Parathyroid adenoma (tissue), 2 donors: ENCODE data around the gene IFT88.

ENCODE experiments used
- H2AFZ ChIP-seq: fragments of 300-600 bp; sonication (generic); one replicate; pipeline ENCODE4 v1.7.0; 2017; ENCODE audit warnings: antibody characterized with exemption, mild to moderate bottlenecking
- H3K27ac ChIP-seq: fragments of 300-600 bp; sonication (generic); one replicate; pipeline ENCODE4 v1.7.0; 2017
- H3K27me3 ChIP-seq: fragments of 300-600 bp; sonication (generic); one replicate; pipeline ENCODE4 v1.7.0; 2017; ENCODE audit warnings: low read length; ENCODE audit not compliant: control insufficient read depth, insufficient read depth
- H3K36me3 ChIP-seq: fragments of 300-600 bp; sonication (generic); one replicate; pipeline ENCODE4 v1.7.0; 2017; ENCODE audit warnings: low read length; ENCODE audit not compliant: control insufficient read depth, insufficient read depth
- H3K4me1 ChIP-seq: fragments of 300-600 bp; sonication (generic); one replicate; pipeline ENCODE4 v1.7.0; 2017; ENCODE audit warnings: control low read depth
- H3K4me2 ChIP-seq: fragments of 300-600 bp; sonication (generic); one replicate; pipeline ENCODE4 v1.7.0; 2017; ENCODE audit warnings: low read length
- H3K4me3 ChIP-seq: fragments of 300-600 bp; sonication (generic); one replicate; pipeline ENCODE4 v1.7.0; 2017; ENCODE audit warnings: low read depth, low read length
- H3K79me2 ChIP-seq: fragments of 300-600 bp; sonication (generic); one replicate; pipeline ENCODE4 v1.7.0; 2017; ENCODE audit warnings: control low read depth
- H3K9ac ChIP-seq: fragments of 300-600 bp; sonication (generic); one replicate; pipeline ENCODE4 v1.7.0; 2017; ENCODE audit warnings: mild to moderate bottlenecking
- H3K9me3 ChIP-seq: fragments of 300-600 bp; sonication (generic); one replicate; pipeline ENCODE4 v1.7.0; 2017; ENCODE audit warnings: low read length; ENCODE audit not compliant: control insufficient read depth
- TF ChIP-seq, protein P1 (sequence below): fragments of 300-600 bp; sonication (generic); IDR thresholded peaks from one replicate; pipeline ENCODE4 v1.7.0; 2017; ENCODE audit warnings: antibody characterized with exemption, mild to moderate bottlenecking
- donor health status: primary hyperparathyroidism.

The IFT88 gene

DNA sequence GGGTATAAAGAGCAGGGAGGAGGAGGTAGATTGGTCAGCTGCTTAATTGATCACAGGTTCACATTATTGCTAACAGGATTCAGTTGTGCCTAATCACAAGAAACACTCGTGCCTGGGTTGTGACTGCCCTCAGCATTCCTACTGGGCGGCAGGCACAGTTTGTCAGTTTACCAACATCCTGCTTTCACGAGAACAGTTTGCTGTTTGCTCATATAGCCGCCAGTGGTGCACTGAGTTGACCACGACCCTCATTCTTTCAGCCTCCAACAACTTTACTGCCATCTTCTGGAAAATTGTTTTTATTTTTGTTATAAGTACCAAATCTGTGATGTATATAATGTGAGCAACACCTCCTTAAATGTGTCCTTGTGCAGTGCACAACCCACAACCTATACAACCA, 16.2 kb upstream of the IFT88 start:
- TF ChIP-seq, protein P1, sequence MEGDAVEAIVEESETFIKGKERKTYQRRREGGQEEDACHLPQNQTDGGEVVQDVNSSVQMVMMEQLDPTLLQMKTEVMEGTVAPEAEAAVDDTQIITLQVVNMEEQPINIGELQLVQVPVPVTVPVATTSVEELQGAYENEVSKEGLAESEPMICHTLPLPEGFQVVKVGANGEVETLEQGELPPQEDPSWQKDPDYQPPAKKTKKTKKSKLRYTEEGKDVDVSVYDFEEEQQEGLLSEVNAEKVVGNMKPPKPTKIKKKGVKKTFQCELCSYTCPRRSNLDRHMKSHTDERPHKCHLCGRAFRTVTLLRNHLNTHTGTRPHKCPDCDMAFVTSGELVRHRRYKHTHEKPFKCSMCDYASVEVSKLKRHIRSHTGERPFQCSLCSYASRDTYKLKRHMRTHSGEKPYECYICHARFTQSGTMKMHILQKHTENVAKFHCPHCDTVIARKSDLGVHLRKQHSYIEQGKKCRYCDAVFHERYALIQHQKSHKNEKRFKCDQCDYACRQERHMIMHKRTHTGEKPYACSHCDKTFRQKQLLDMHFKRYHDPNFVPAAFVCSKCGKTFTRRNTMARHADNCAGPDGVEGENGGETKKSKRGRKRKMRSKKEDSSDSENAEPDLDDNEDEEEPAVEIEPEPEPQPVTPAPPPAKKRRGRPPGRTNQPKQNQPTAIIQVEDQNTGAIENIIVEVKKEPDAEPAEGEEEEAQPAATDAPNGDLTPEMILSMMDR = no peak
- no peaks in the 10 kb centered on the region for H3K79me2 ChIP-seq
- H3K9ac ChIP-seq = no peak overlapping the region
- H3K4me3 ChIP-seq = no peak overlapping the region
- H3K27ac ChIP-seq = no peak overlapping the region
- H2AFZ ChIP-seq = no peak overlapping the region
- no peaks in the 10 kb centered on the region for H3K4me1 ChIP-seq
- no peaks in the 10 kb centered on the region for H3K27me3 ChIP-seq
- no peaks in the 10 kb centered on the region for H3K9me3 ChIP-seq
- no peaks in the 10 kb centered on the region for H3K36me3 ChIP-seq
- no peak overlapping the region for H3K4me2 ChIP-seq

DNA sequence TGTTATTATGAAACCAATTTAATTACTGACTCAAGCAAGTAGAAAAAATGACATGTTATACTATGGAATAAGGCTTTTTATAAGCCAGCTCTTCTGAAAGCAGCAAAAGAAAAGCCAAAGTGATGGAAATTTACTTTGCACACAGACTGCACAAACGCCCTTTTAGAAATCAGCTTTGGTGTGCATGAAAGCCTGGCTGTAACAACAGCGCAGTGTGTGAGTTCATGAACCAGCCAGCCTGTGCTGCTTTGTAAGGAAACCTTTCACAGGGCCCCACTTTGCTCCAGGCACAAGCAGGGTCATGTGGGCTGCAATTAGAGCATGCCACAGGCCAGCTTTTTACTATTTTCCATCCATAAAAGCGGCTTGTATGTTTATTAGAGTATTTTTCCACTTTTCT, 13.6 kb upstream of the IFT88 start:
- no peak overlapping the region for H3K4me3 ChIP-seq
- H3K36me3 ChIP-seq = no peaks in the 10 kb centered on the region
- H3K27me3 ChIP-seq = no peaks in the 10 kb centered on the region
- no peaks in the 10 kb centered on the region for H3K79me2 ChIP-seq
- no peak overlapping the region for H2AFZ ChIP-seq
- no peaks in the 10 kb centered on the region for H3K9me3 ChIP-seq
- TF ChIP-seq, protein P1 = no peak
- no peak overlapping the region for H3K4me2 ChIP-seq
- no peak overlapping the region for H3K27ac ChIP-seq
- no peaks in the 10 kb centered on the region for H3K4me1 ChIP-seq
- H3K9ac ChIP-seq = no peak overlapping the region

DNA sequence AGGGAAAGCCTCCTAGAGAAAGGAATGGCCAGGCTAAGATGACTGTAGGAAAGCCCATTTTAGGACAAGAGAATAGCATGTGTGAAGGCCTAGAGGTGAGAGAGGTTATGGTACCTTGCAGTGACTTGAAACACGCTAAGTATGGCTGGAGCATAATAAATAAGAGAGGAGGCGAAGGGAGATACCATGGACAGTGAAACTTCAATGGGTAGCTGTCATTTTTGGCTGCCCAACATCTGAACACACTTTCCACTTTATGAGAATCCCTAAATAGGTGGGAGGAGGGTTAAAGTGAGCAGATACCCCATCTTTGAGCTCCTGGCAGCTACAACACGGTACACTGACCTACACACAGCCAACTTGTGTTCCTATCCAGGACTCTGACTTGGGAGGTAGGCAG, 8.0 kb upstream of the IFT88 start:
- Histone ChIP-seq H3K4me2 (no peak overlapping the region), H3K36me3 (no peaks in the 10 kb centered on the region), H2AFZ (no peak overlapping the region), H3K4me1 (no peaks in the 10 kb centered on the region), H3K9me3 (no peaks in the 10 kb centered on the region), H3K9ac (no peak overlapping the region), H3K27me3 (no peaks in the 10 kb centered on the region), H3K4me3 (no peak overlapping the region), H3K79me2 (no peaks in the 10 kb centered on the region), H3K27ac (no peak overlapping the region)
- TF ChIP-seq, protein P1 = no peak

DNA sequence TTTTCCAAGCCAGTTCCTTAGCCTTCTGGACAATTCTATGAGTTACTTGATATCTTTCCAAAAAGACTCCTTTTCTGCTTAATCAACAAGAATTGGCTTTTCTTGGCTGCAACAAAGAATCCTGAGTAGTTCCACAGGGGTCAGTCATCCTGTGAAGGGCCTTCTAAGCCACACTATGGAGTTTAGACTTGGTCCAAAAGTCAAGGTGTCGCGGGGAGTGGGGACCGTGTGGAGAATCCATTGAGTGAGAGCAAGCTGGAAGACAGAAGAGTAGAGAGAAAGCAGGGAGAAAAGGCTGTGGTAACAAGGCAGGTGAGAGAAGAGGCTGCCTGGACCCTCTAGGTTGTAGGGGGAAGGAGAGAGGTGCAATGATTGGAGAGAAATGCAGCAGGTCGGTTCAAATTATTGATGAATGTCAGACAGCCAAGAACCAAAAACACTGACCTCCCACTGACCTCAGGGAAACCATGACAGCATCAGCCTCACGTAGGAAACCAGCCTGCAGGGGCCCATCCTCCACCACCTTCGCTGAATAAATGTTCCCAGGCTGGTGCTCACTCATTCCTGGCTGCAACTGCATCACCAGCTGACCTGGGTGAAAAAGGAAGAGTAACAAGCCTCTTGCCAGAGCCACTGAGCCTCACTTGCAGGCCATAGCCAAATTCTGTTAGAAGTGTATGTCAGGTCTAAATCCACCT, 7.1 kb upstream of the IFT88 start:
- Histone ChIP-seq H3K4me3 (no peak overlapping the region), H3K9ac (no peak overlapping the region), H3K4me2 (no peak overlapping the region), H3K27me3 (no peaks in the 10 kb centered on the region), H3K27ac (no peak overlapping the region), H3K79me2 (no peaks in the 10 kb centered on the region), H3K9me3 (no peaks in the 10 kb centered on the region), H3K4me1 (no peaks in the 10 kb centered on the region), H2AFZ (no peak overlapping the region), H3K36me3 (no peaks in the 10 kb centered on the region)
- TF ChIP-seq, protein P1 = no peak

DNA sequence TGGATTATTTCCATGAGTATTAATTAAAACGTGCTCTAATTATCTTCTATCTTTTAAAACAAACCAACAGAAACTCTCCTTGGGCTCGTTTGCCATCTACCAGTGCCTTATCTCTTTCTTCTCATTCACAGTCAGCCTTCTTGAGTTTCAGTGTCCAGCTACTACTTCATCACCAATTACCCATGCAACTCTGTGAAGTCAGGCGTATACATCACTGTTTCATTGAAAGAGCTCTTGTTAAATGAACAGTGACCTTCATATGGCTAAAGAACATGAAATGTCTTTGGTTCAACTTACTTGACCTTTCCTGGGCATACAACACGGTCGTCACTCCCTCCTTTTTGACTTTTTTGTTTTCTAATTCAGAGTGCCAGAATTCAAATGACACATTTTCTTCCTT, 5.2 kb upstream of the IFT88 start:
- TF ChIP-seq, protein P1 = no peak
- no peak overlapping the region for H2AFZ ChIP-seq
- no peak overlapping the region for H3K27ac ChIP-seq
- H3K4me1 ChIP-seq = no peaks in the 10 kb centered on the region
- no peaks in the 10 kb centered on the region for H3K79me2 ChIP-seq
- no peaks in the 10 kb centered on the region for H3K36me3 ChIP-seq
- H3K27me3 ChIP-seq = no peaks in the 10 kb centered on the region
- H3K4me2 ChIP-seq = no peak overlapping the region
- no peaks in the 10 kb centered on the region for H3K9me3 ChIP-seq
- H3K9ac ChIP-seq = no peak overlapping the region
- no peak overlapping the region for H3K4me3 ChIP-seq
